GM18520 (cell line): Measurements from ENCODE around the gene LRCH2.
"Not testable (repeated sequence)": the region's sequence is repeated elsewhere in the genome, so short reads cannot be mapped to it uniquely, and the experiment has no call there.

Experiments
- ATAC-seq: cut with Tn5 transposase; IDR thresholded peaks from one replicate; pipeline ENCODE4 v1.9.1; 2021; ENCODE audit not compliant: unreplicated experiment

The LRCH2 gene

DNA sequence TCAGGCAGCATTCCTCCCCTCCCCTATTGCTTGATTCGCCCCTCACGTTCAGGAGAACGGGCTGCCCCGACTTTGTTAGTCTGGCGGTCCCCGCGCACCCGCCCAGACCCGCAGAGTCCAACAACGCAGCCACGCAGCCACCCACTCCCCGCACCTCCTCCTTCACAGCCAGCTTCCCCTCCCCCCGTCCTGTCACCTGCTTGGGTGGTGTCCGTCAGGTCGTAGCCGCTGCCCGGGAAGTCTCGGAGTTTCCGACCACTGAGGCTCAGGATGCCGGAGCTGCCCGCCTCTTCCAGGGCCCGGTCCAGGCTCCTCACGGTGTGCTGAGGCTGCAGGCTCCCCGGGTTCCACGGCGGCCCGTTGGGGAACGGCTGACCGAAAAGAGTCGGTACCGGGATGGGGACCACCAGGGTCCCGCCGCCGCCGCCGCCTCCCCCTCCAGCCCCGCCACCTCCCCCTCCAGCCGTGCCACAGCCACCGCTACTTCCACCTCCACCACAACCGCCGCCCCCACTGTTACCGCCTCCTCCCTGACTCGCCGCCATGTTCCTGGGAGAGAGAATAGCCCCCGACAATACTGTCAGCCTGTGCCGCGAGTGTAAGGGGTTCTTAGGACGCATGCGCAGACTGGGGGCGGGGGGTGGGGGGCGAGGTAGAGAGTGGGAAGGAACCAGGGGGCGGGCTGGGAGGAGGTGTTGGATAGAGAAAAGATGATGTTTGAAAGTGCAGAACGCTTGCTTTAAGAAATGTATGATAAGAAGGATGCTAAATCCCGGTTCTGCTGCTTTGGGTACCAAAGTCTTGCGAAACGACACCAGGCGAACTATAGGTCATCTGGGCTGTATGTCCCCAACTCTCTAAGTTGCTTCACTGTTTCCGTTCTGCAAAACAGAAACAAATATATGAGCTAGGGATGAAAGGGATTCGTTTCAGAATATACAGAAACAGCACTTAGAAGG, at the start of gene LRCH2:
Gene LRCH2, minus strand, starts transcription at position 600 of the 959 bp plus-strand sequence. Its CDS starts 55 bp downstream, at position 545.
- ATAC-seq: no peak

- no peak for ATAC-seq
Observed at GRCh38 chrX:115269051-115269683, 35.3 kb upstream of the LRCH2 start.

DNA sequence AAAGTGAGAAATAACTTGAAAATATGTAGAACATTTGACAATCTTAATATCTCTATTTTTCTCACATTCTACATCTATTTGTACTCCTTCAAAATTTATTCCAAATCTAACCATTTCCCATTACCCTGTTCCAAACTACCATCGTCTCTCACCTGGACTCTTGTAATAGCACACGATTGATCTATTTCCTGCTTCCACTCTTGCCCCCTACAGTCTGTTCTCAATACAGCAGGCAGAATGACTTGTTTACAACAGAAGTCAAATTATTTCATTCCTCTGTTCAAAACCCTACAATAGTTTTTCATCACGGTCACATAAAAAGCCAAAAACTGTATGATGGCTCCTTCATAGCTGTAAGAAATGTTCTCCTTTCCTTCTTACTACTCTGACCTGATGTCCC, 34.5 kb upstream of the LRCH2 start:
- no peak for ATAC-seq

DNA sequence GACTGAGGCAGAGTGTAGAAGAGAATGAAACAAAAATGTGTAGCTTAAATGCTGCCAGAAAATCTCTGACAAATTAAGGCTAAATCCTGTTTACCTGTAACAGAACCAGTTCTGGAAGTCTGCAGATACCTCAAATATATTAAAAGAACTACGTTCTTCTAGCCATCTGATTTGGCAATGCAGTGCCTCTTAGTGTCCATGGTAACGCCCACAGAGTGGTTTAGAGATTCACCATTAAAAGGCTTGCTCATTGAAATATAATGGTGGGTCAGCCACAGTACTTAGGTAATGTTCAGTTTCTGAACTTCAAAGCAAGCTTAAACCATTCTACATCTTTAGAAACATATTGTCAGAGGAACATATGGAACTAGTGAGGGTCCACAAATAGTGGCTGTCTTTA, 32.4 kb upstream of the LRCH2 start:
- ATAC-seq: no peak

DNA sequence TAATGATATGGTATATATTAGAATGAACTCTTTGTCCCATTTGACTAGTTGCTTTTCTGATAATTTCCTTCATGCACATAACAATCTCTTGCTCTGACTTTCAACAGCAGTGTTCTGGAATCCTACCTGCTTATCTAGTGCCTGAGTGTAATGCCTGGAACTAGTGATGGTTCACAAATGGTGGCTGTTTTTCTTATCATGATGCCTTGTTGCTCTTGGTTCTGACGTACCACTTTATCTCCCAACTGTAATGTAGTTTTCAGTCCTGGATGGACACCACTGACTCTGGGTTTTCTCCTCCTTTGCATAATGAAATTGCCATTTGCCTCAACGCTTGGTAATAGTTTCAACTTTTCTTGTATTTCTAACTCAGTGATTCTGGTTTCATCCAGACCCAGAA, 30.1 kb upstream of the LRCH2 start:
- ATAC-seq: no peak

DNA sequence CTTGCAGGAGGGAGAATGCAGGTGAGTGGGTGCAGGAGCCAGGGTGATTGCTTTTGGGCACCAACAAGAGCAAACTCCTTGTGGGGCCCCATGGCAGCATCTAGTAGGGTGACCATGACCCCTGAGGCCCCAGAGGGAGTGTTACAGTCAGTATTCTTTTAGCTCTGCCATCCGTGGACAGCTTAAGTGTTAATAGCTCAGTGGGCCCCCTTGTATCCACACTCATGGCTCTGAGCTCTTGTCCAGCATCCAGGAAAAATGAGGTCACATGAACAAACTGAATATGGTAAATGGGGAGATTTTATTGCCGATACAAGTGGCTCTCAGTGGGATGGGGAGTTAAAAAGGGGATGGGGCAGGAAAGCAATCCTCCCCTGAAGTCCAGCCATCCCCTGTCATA, 27.3 kb upstream of the LRCH2 start:
- ATAC-seq: no peak

DNA sequence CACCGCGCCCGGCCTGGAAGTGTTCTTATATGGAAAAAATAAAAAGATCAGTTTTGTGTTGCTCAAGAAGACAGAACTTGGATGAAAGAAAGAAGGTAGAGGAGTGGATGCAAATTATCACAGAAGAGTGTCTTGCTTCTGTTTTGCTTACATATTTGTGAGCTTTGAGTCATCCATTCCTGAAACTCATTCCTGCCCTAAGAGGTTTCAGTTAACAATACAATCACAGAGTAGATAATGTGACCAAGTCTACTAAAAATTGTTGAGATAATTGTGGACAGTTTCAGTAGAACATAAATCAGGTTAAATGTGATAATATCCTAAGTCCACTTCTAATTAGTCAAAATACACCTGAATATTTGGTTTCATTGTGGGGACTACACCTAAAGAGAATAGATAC, 26.4 kb upstream of the LRCH2 start:
- ATAC-seq: no peak

DNA sequence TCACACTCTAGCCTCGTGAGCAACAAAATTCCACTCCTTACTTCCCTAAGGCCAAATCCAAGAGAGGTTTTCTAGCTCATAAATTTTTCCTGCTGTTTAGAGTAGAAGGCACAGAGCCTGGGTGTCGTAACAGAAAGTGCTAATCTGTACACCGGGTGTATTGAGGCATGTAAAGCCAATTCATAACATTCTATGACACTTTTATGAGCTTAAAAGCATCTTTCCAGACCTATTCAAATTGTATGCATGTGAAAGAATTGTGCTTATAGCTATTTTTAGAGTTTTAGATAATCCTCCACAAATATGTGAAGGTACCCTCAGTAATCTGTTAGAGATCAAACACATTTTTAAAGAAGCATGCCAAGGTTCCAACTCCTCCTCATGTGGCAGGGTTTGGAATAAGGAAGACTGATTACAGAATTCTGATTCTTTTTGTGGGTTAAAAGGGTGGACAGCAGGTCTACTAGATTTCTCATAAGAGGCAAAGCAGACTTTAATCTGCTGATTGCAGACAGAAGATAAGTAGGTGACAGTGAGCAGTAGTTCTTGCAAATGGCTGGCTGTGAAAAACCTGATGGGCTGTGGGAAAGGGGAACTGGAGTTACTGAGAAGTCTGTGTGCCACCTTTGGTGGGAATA, 25.5 kb upstream of the LRCH2 start:
- ATAC-seq: no peak

- ATAC-seq: no peak
Observed at GRCh38 chrX:115257711-115258110, 23.8 kb upstream of the LRCH2 start.

DNA sequence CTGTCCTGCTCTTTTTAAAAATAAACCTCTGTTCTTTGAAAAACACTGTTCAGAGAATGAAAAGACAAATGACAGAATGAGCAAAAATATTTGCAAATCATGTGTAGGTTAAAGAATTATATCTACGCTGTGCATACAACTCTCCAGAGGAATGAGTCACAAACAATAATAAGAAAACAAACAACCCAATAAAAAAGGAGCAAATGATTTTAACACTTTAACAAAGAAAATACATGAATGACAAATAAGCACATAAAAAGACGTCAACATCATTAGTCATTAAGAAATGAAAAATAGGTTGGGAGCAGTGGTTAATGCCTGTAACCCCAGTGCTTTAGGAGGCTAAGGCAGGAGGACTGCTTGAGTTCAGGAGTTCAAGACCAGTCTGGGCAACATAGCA, 21.1 kb upstream of the LRCH2 start:
- ATAC-seq: no peak

GRCh38 chrX:115251458-115252233, 17.8 kb upstream of the LRCH2 start:
- ATAC-seq: peak; percentile 48

DNA sequence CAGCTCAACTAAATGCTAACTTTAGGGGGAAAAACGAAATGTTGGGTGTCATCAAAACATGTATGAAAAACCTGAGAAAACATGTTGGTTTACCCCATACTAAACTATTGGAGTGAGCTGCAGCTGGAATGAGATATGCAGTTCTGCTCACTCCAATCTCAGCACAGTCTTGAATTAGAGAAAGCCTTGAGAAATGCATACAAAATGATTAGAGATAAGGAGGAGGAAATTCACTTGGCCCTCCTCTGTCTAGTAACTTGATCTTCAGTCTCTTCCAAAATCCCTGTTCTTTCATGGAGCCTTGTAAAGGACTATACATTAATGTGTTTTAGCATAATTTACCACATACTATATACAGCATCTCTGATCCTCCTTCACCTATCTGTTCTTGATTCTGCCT, 3.2 kb upstream of the LRCH2 start:
- no peak for ATAC-seq

GRCh38 chrX:115236560-115236959, 2.7 kb upstream of the LRCH2 start:
- no peak for ATAC-seq

DNA sequence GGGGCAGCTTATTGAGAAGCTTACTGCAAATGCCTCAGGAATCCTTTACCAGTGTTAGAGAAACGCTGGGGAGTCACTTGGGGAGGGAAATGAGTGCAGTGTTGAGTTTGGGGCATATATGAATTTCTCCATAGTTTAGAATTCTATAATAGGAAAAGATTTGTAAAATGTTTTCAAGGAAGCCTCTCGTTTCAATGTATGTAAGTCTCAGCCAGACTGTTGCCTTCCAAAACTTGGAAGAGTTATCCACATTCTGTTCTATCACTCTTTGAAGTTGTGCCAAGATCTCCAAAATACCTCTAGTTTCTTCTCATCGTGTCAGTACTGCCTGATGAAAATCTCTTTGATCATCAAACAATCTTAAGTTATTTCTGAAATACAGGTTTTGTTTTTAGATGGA, 565 bp upstream of the LRCH2 start:
- ATAC-seq: no peak

DNA sequence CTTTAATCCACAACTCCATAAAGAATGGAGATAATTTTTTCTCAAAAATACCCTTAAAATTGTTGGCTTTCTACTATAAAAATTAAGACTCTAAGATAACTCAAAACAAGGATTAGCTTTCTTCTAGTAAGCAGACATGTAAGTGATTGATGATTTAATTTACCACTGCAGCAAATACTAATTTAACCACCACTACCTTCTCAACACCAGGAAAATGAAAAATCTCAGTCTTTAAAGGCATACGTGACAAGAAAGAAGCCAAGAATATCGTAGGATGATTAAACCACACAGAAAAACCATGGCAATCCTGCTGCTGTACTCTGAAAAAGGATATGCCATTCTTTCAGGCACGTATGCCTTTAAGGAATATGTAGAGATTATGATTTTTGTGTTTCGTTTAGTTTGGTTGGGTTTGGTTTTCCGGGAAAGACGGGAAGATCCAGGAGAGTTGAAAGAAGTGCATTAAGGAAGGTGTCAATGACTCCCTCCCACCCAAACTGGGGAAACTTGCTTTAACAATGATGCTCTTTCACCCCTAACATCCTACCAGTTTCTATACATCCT, 881 bp downstream of the LRCH2 start:
- no peak for ATAC-seq

GRCh38 chrX:115229337-115230003, 4.4 kb downstream of the LRCH2 start:
- no peak for ATAC-seq

- no peak for ATAC-seq
Observed at GRCh38 chrX:115226929-115227328, 7.0 kb downstream of the LRCH2 start.

DNA sequence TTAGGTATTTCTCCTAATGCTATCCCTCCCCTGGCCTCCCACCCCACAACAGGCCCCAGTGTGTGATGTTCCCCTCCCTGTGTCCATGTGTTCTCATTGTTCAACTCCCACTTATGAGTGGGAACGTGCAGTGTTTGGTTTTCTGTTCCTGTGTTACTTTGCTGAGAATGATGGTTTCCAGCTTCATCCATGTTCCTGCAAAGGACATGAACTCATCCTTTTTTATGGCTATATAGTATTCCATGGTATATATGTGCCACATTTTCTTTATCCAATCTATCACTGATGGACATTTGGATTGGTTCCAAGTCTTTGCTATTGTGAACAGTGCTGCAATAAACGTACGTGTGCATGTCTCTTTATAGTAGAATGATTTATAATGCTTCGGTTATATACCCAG, 16.6 kb downstream of the LRCH2 start:
- ATAC-seq: not testable (repeated sequence)

DNA sequence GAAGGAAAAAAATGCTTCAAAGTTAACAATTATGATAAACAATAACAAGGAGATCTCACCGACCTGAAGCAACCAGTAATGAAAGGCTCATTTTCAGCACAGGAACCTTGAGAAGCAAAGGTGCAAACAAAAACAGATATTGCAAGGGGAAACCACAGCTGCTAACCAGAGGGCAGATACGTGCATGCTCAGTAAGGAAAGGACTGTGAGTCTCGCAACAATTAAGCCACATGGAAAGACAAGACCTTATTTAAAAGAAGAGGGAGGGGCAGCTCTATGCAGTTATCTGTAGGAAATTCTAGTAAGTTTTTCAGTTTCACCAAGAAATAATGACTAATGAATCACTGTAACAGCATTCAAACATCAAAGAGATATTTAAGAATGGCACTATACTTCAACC, 19.3 kb downstream of the LRCH2 start:
- ATAC-seq: no peak

- no peak for ATAC-seq
Observed at GRCh38 chrX:115214151-115214550, 19.7 kb downstream of the LRCH2 start.
